Sigmoid colon (tissue), 7 donors: ENCODE measurements around the gene MCC. TPM values are rescaled to one million over a fixed set of nuclear protein-coding genes. Genes with fewer than 3 reads are reported as not detected.

ENCODE experiments used
- DNase-seq: peaks from one replicate; pipeline ENCODE4 v3.0.0-alpha.2; 2019
- H3K27ac ChIP-seq, 4 donors: fragments of 200-600 bp; sonication (generic); one replicate each; pipeline ENCODE4 v1.5.1; 2016 to 2019; ENCODE audit warnings: mild to moderate bottlenecking in 1 of 4
- H3K27me3 ChIP-seq, 3 donors: fragments of 200-600 bp; sonication (generic); one replicate each; pipeline ENCODE4 v1.5.1; 2019; ENCODE audit warnings: mild to moderate bottlenecking in 1 of 3
- H3K36me3 ChIP-seq, 4 donors: fragments of 200-600 bp; sonication (generic); one replicate each; pipeline ENCODE4 v1.5.1; 2016 to 2019
- H3K4me1 ChIP-seq, 4 donors: fragments of 200-600 bp; sonication (generic); one replicate each; pipeline ENCODE4 v1.5.1; 2017 to 2019
- H3K4me3 ChIP-seq, 4 donors: fragments of 200-600 bp; sonication (generic); one replicate each; pipeline ENCODE4 v1.5.1; 2017 to 2019; ENCODE audit warnings: mild to moderate bottlenecking in 2 of 4, moderate library complexity in 1 of 4
- H3K9me3 ChIP-seq, 4 donors: fragments of 200-600 bp in 3 of 4; sonication (generic) in 3 of 4; one replicate each; pipeline versions ENCODE4 v1.5.1 to v1.6.1; 2013 to 2019
- EP300 ChIP-seq, 4 donors: sonication (generic); formaldehyde crosslinking; IDR thresholded peaks; one replicate each; pipeline ENCODE4 v1.6.1; 2017; ENCODE audit warnings: antibody characterized with exemption in 4 of 4
- POLR2A ChIP-seq, 2 donors: fragments of 450-650 bp; IDR thresholded peaks; one replicate each; pipeline ENCODE4 v1.6.1; 2016; ENCODE audit warnings: antibody characterized with exemption in 2 of 2, mild to moderate bottlenecking in 2 of 2, moderate library complexity in 2 of 2
- POLR2AphosphoS5 ChIP-seq, 4 donors: sonication (generic); formaldehyde crosslinking; IDR thresholded peaks; one replicate each; pipeline ENCODE4 v1.6.1; 2017; ENCODE audit warnings: antibody characterized with exemption in 4 of 4
- WGBS, 2 donors: extraction: QIAGEN DNeasy Blood & Tissue Kit; methylation state at CpG; one replicate each; pipeline ENCODE4 v1.1.7; 2013; 5-methylcytosine and 5-hydroxymethylcytosine counted together
- intact Hi-C: fragments of 100-400 bp; cut with DNase I; formaldehyde crosslinking; loops from one replicate; pipeline ENCODE4 v1.15.1; 2023
- polyA plus RNA-seq, 3 donors: library from polyadenylated mRNA; stranded (reverse); fragments of 200-250 nt; gene quantifications; one replicate each; pipeline ENCODE4 v1.2.3, GENCODE V29; 2013
- total RNA-seq, 4 donors: library from RNA; depleted of rRNA; stranded (reverse); fragments of >200 nt; gene quantifications; one replicate each; pipeline ENCODE4 v1.1.0, GENCODE V29; 2016
- TF ChIP-seq, protein P1 (sequence below), 4 experiments: fragments of 450-650 bp in 3 of 4; fragments of 200-600 bp in 1 of 4; IDR thresholded peaks; one replicate each; pipeline ENCODE4 v1.5.1; 2016 to 2019; ENCODE audit warnings: antibody characterized with exemption in 4 of 4, mild to moderate bottlenecking in 3 of 4, moderate library complexity in 2 of 4
- donor health status: healthy with polysubstance abuse.
- donor health status: Bipolar disorder and iron deficiency.
- donor health status: healthy.

The MCC gene
- total and polyA plus RNA-seq, 7 donors, result 0.69 to 14.0 (median 9.1) TPM

GRCh38 chr5:113128082-113128481 is 360.2 kb downstream of the MCC start:
- H3K27me3 ChIP-seq, result no peaks in the 10 kb centered on the region
- intact Hi-C loops, result loop anchor here (10.0 kb wide), 1 partner anchor 167 kb away; no protein-coding TSS in a partner anchor
- no peak overlapping the region for H3K27ac ChIP-seq
- no peak overlapping the region for H3K4me3 ChIP-seq
- 91 to 92% methylated on average over 1 of the region's 1 CpG for WGBS, 2 donors
- TF ChIP-seq, protein P1, sequence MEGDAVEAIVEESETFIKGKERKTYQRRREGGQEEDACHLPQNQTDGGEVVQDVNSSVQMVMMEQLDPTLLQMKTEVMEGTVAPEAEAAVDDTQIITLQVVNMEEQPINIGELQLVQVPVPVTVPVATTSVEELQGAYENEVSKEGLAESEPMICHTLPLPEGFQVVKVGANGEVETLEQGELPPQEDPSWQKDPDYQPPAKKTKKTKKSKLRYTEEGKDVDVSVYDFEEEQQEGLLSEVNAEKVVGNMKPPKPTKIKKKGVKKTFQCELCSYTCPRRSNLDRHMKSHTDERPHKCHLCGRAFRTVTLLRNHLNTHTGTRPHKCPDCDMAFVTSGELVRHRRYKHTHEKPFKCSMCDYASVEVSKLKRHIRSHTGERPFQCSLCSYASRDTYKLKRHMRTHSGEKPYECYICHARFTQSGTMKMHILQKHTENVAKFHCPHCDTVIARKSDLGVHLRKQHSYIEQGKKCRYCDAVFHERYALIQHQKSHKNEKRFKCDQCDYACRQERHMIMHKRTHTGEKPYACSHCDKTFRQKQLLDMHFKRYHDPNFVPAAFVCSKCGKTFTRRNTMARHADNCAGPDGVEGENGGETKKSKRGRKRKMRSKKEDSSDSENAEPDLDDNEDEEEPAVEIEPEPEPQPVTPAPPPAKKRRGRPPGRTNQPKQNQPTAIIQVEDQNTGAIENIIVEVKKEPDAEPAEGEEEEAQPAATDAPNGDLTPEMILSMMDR (IDR thresholded peaks at IDR 0.05), result no peak
- TF ChIP-seq POLR2A (IDR thresholded peaks at IDR 0.05) (no peak), POLR2AphosphoS5 (IDR thresholded peaks at IDR 0.05) (no peak), EP300 (IDR thresholded peaks at IDR 0.05) (no peak)
- H3K9me3 ChIP-seq, result peaks cover 0 to 5% (median 0%) of the 10 kb centered on the region in 4 donors
- peaks cover 0 to 7% (median 0%) of the 10 kb centered on the region in 4 donors for H3K4me1 ChIP-seq
- DNase-seq, result no peak
- no peaks in the 10 kb centered on the region for H3K36me3 ChIP-seq

DNA sequence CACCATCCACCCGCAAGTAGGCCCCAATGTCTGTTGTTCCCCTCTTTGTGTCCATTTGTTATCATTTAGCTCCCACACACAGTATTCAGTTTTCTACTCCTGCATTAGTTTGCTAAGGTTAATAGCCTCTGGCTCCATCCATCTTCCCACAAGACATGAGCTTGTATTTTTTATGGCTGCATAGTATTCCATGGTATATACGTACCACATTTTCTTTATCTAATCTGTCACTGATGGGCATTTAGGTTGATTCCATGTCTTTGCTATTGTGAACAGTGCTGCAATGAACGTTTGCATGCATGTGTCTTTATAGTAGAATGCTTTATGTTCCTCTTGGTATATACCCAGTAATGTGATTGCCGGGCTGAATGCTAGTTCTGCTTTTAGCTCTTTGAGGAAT is 361.2 kb downstream of the MCC start:
- H3K9me3 ChIP-seq, result peaks cover 0 to 5% (median 0%) of the 10 kb centered on the region in 4 donors
- intact Hi-C loops, result loop anchor here (10.0 kb wide), 1 partner anchor 168 kb away; no protein-coding TSS in a partner anchor
- WGBS, 2 donors, result 67% methylated on average over 4 of the region's 4 CpGs
- H3K4me1 ChIP-seq, result peaks cover 0 to 7% (median 0%) of the 10 kb centered on the region in 4 donors
- TF ChIP-seq, protein P1 (IDR thresholded peaks at IDR 0.05), result no peak
- TF ChIP-seq EP300 (IDR thresholded peaks at IDR 0.05) (no peak), POLR2A (IDR thresholded peaks at IDR 0.05) (no peak), POLR2AphosphoS5 (IDR thresholded peaks at IDR 0.05) (no peak)
- H3K27me3 ChIP-seq, result no peaks in the 10 kb centered on the region
- no peak for DNase-seq
- no peaks in the 10 kb centered on the region for H3K36me3 ChIP-seq
- no peak overlapping the region for H3K27ac ChIP-seq
- no peak overlapping the region for H3K4me3 ChIP-seq

GRCh38 chr5:113125371-113125770 is 362.9 kb downstream of the MCC start:
- intact Hi-C loops, result loop anchor here (10.0 kb wide), 1 partner anchor 169 kb away; no protein-coding TSS in a partner anchor
- TF ChIP-seq EP300 (IDR thresholded peaks at IDR 0.05) (no peak), POLR2AphosphoS5 (IDR thresholded peaks at IDR 0.05) (no peak), POLR2A (IDR thresholded peaks at IDR 0.05) (no peak)
- TF ChIP-seq, protein P1 (IDR thresholded peaks at IDR 0.05), result no peak
- DNase-seq, result no peak
- H3K36me3 ChIP-seq, result no peaks in the 10 kb centered on the region
- H3K9me3 ChIP-seq, result peaks cover 0 to 5% (median 0%) of the 10 kb centered on the region in 4 donors
- peaks cover 0 to 7% (median 0%) of the 10 kb centered on the region in 4 donors for H3K4me1 ChIP-seq
- no peak overlapping the region for H3K4me3 ChIP-seq
- H3K27ac ChIP-seq, result no peak overlapping the region
- WGBS, 2 donors, result 67 to 76% methylated on average over 4 of the region's 4 CpGs
- H3K27me3 ChIP-seq, result no peaks in the 10 kb centered on the region

- intact Hi-C loops, result loop anchor here (10.0 kb wide), 1 partner anchor 170 kb away; no protein-coding TSS in a partner anchor
- Histone ChIP-seq H3K4me3 (no peak overlapping the region), H3K9me3 (peaks cover 0 to 5% (median 0%) of the 10 kb centered on the region in 4 donors), H3K27ac (no peak overlapping the region), H3K36me3 (no peaks in the 10 kb centered on the region), H3K4me1 (peaks cover 0 to 7% (median 2%) of the 10 kb centered on the region in 4 donors), H3K27me3 (no peaks in the 10 kb centered on the region)
- DNase-seq, result no peak
- TF ChIP-seq POLR2AphosphoS5 (IDR thresholded peaks at IDR 0.05), result no peak
- TF ChIP-seq EP300 (IDR thresholded peaks at IDR 0.05), result no peak
- TF ChIP-seq, protein P1 (IDR thresholded peaks at IDR 0.05), result no peak
- TF ChIP-seq POLR2A (IDR thresholded peaks at IDR 0.05), result no peak
- 88 to 92% methylated on average over 4 of the region's 4 CpGs for WGBS, 2 donors
Measured at GRCh38 chr5:113124914-113125313, 363.3 kb downstream of the MCC start.
